Globus pallidus (tissue), 1 donor: Measurements from ENCODE around the gene SURF6.
"Not testable (repeated sequence)": the region's sequence is repeated elsewhere in the genome, so short reads cannot be mapped to it uniquely, and the experiment has no call there.

Source experiments
- DNase-seq: peaks from one replicate; pipeline ENCODE4 v3.0.0-alpha.2; 2015; ENCODE audit warnings: low spot score

Gene SURF6

GRCh38 chr9:133335924-133336811, at the start of gene SURF6:
Gene SURF6, minus strand, starts transcription at chr9:133336188. Its CDS starts 56 bp downstream, at chr9:133336132.
- peak; percentile 81 for DNase-seq

GRCh38 chr9:133385452-133385851, 49.5 kb upstream of the SURF6 start:
- DNase-seq: no peak

DNA sequence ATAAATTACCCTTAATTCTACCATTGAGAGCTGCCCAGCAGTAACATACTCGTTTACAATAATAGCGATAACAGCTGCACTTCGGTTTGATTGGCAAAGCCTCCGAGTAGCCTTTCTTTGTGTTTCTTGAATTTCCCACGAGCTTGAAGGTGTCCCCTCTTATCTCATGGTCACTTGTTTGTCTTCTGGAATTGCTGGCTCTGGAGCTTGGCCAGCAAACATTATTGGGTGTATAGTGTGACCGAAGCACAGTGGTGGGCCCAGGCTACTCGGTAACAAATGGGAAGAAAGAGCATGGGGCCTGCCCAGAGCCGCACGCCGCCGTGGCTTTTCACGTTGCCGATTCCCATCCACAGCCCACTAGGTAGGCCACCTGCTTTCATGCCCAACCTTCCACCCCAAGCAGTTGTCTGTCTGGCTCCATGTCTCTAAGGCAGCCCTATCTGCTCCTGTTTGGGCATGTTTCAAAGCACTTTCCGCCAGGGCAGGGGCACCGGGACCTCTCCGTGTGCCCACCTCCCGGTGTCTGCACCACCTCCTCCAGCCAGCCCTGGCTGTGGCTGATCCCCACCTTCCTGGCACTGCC, 48.8 kb upstream of the SURF6 start:
- DNase-seq: no peak

GRCh38 chr9:133383438-133383837, 47.5 kb upstream of the SURF6 start:
- DNase-seq: no peak

- no peak for DNase-seq
Measured at GRCh38 chr9:133382507-133383141, 46.6 kb upstream of the SURF6 start.

- DNase-seq: no peak
Measured at GRCh38 chr9:133380734-133381133, 44.7 kb upstream of the SURF6 start.

DNA sequence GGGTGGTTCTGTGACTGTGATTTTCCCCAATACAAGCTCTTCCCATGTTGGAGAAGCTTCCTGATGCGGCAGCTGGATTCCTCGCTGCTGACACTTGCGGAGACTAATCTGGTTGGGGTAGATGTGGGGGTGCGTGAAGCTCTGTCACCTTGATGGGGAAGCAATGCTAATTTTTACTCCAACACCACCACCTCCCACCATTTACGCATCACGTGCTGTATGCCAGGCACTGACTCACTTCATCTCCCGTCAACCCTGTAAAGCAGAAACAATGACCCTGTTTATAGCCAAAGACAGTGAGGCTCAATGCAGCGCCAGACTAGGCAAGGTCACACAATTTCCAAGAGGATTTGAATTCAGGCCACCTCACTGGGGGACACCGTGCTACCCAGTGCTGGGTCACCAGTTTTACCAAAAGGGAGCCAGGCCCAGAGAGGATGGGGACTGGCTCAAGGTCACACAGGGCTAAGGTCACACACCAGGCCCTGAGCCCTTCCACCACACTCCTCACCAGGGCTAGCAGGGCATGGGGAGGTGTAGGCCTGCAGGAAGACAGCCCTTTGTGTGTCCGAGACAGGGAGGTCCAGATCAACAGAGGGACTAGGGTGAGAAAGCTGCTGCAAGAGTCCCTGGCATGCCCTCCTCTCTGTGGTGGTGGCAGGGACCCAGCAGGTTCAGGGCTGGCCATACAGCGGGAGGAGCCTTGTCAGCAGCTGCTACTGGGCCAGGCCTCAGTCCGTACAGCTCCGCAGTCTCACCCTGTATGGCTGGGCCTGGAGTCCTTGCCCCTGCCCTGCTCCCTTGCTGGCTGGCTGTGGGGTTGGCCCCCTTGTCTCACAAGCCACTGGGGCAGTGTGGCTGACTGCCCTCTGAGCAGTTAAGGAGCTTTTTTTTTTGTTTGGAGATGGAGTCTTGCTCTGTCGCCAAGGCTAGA, 43.4 kb upstream of the SURF6 start:
- peak; percentile 68 for DNase-seq

DNA sequence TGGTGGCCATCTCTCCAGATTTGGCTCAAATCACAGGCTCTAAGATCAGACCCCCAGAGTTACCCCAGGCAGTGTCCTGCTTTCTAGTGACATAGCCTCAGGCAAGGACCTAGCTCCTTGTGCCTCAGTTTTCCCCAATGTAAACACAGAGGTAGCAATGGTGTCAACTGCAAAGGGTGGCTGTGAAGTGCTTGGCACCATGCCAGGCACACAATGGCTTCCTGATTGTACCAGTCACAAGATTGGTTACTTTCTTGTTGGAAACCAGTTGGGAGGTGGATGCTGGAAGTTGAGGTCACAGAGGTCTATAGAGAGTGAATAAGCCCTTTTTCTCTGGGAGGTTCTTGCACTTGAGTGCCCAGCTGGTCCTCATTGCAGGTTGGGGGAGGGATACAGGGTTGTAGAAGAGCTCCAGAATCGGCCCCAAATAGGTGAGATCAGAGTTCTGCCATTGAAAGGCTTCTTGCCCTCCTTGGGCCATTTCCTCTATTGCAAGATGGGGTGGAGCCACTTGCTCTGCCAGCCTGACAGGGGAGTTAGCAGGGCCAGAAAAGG, 42.5 kb upstream of the SURF6 start:
- DNase-seq: no peak

GRCh38 chr9:133377721-133378216, 41.8 kb upstream of the SURF6 start:
- no peak for DNase-seq

- DNase-seq: not testable (repeated sequence)
Measured at GRCh38 chr9:133377280-133377679, 41.3 kb upstream of the SURF6 start.

- peak; percentile 95 for DNase-seq
Measured at GRCh38 chr9:133375724-133376654, 40.0 kb upstream of the SURF6 start, which contains the start of the genes STKLD1 and SURF4. Gene STKLD1, plus strand, starts transcription at chr9:133376366. Its CDS starts 108 bp downstream, at chr9:133376474. Gene SURF4, minus strand, starts transcription at chr9:133376060. Its CDS starts 91 bp downstream, at chr9:133375969.

GRCh38 chr9:133375116-133375723, 39.2 kb upstream of the SURF6 start:
- no peak for DNase-seq

DNA sequence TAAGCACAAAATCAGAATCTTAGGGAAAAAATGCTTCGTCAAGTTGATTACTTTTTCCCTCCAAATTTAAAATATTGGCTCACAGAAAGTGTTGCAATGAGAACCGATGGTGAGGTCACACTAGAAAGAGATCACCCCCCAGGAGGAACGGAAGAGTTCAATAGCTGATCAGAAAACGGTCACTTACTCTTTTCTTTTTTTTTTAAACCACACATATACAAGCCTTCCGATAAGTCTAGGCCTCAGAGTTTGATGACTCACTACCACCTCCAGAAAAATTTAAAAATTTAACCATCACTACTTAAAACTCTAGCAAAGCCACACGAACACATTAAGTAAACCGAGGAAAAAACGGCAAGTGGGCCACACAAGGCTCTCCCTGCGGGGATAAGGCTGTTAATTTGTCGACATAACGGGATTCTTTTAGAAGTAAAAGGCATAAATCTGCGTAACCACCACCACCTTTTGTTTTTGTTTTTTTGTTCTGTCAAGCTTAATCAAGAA, 38.7 kb upstream of the SURF6 start:
- DNase-seq: no peak

DNA sequence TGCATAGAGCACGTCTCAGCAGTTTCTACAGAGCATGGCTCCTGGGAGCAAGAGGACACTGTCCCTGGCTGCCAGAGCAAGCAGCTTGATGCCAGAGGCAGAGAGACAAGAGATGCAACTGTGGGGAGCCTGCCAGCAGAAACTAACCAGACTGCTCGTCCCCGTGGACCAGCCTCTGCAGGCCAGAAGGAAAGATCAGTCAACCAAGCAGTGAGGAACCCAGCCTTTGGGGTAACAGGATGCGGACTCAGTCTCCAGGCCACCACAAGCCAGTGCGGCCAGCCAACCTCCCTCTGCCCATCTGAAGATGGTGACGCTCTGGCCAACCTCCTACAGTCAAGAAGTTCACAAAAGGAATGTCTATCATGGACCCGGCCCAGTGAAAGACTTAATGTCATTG, 36.2 kb upstream of the SURF6 start:
- DNase-seq: no peak

- DNase-seq: no peak
Measured at GRCh38 chr9:133371261-133371711, 35.3 kb upstream of the SURF6 start.

DNA sequence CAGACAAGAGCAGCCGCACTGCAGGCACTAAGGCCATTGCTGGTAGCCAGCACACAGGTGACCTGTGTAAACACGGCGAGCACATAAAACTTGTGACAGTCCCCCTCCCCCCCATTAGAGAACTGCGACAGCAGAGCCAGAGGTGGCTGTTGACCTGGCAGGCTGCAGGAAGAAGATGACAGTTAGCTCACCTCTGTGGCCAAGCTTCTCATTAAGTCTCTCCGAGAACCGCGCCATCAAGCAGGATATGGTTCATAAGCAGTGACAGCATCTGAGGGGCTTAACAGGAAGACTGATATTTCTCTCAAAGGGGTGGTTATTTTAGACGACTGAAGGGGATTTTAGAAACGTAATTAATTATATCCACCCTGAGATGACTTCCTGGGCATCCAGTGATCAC, 34.7 kb upstream of the SURF6 start:
- no peak for DNase-seq

DNA sequence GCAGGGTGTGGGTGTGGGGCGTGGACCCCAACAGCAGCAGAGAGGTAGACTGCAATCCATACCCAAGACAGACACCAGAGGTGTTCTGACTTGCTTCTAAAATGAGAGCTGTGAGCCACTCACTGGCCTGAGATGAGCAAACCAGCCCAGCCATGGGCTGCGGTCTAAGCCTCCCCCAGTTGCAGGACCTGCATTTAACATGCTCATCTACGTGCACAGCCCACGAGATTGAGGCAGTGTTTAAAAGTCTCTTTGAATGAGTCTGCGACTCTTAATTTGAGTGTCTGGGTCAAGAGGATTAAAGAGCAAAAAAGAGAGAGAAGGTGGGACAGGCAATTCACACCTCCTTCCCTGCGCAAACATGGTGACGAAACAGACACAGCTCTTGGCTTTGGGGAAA, 33.9 kb upstream of the SURF6 start:
- DNase-seq: no peak

GRCh38 chr9:133369422-133369821, 33.4 kb upstream of the SURF6 start:
- DNase-seq: no peak

DNA sequence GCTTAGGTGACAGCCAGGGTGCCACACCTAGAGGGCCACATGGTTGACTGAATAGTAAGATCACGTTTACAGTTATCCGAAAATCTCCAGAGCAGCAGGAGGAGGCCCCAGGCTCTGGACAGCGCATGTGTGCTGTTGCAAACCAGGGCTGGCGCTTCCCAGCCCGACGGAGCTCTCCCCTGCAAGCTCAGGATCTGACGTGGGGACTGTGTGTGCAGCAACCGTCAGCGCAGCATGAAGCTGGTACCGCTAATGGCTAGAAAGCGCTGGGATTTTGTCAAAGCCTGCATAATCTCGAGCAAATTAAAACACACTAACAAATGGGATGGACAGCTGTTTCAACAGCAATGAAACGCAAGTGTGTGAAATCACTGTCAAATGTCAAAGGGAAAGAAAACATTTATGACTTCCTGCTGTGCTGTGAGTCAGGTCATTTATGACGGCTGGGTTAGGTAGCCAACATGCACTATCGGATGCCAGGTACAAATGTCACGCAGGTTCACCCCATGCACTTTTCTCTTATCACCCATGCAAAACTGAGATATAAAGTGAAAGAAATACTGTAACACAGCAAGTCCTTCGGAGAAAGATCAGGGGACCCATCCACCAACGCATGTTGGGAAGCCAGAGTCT, 32.4 kb upstream of the SURF6 start:
- no peak for DNase-seq
